GM12878 (cell line): Measurements from ENCODE around the gene FOXD4. TPM values are rescaled to one million over a fixed set of nuclear protein-coding genes. Genes with fewer than 3 reads are reported as not detected.
A peak's percentile ranks its signal among the peaks of the same experiment; 100 is the strongest.
"Not testable (repeated sequence)": the region's sequence is repeated elsewhere in the genome, so short reads cannot be mapped to it uniquely, and the experiment has no call there.

Experiments
- ATAC-seq: fragments of 200-7000 bp; cut with Tn5 transposase; 3 replicates; pipeline ENCODE4 v1.9.1; 2020; ENCODE audit warnings: mild to moderate bottlenecking, moderate library complexity
- BruUV-seq: library from RNA; stranded (reverse); fragments of 400-500 nt; replicated peaks from 2 replicates; lab custom pipeline; 2021; lab: Mats Ljungman, UMichigan
- CTCF ChIA-PET: fragments of 300-600 bp; sonication (Branson Sonifier 250); formaldehyde crosslinking; extraction: SDS; loops from one replicate; lab custom pipeline; 2021; ENCODE audit warnings: inconsistent platforms; lab: Yijun Ruan, JAX
- POLR2A ChIA-PET: fragments of 350-600 bp; formaldehyde crosslinking; extraction: SDS; loops from one replicate; lab custom pipeline; 2021; ENCODE audit warnings: inconsistent platforms; lab: Charles Lee
- RAD21 ChIA-PET: fragments of 300-600 bp; sonication (Branson Sonifier 250); formaldehyde crosslinking; loops from one replicate; lab custom pipeline; 2023; ENCODE audit warnings: antibody characterized with exemption; ENCODE audit not compliant: unreplicated experiment; lab: Charles Lee
- SMC1A ChIA-PET: fragments of 300-600 bp; sonication (Branson Sonifier 250); formaldehyde crosslinking; loops from one replicate; lab custom pipeline; 2023; ENCODE audit not compliant: unreplicated experiment, uncharacterized antibody; lab: Charles Lee
- DNase-seq: peaks from one replicate; pipeline ENCODE4 v3.0.0-alpha.2; 2011; ENCODE audit warnings: low read depth, low spot score
- FAIRE-seq: peaks from 3 replicates; lab custom pipeline; 2011; peaks lifted over from hg19 to GRCh38; lab: Jason Lieb, UNC
- H2AFZ ChIP-seq: 2 replicates; pipeline ENCODE4 v1.6.0; 2011; ENCODE audit warnings: low read depth, low read length, control low read depth; ENCODE audit not compliant: control insufficient read depth
- H3K27ac ChIP-seq: 2 replicates; pipeline ENCODE4 v1.5.1; 2011; ENCODE audit warnings: control low read depth; ENCODE audit not compliant: control insufficient read depth, insufficient read depth
- H3K27me3 ChIP-seq, 2 experiments: replicated peaks in 1 of 2; 2 replicates each; pipeline versions ENCODE4 v1.6.0 to v1.6.1; 2011; ENCODE audit warnings: low read length in 1 of 2; ENCODE audit not compliant: control insufficient read depth in 2 of 2, insufficient read depth in 2 of 2
- H3K36me3 ChIP-seq, 2 experiments: 2 replicates each; pipeline ENCODE4 v1.5.1; 2011; ENCODE audit warnings: low read length in 1 of 2; ENCODE audit not compliant: control insufficient read depth in 2 of 2, insufficient read depth in 2 of 2
- H3K4me1 ChIP-seq: 2 replicates; pipeline ENCODE4 v1.6.1; 2011; ENCODE audit warnings: mild to moderate bottlenecking, low read length, moderate library complexity, mixed read lengths; ENCODE audit not compliant: control insufficient read depth, insufficient read depth
- H3K4me2 ChIP-seq: 2 replicates; pipeline ENCODE4 v1.6.0; 2011; ENCODE audit warnings: control low read depth; ENCODE audit not compliant: control insufficient read depth, insufficient read depth
- H3K4me3 ChIP-seq: fragments of 200-600 bp; sonication (generic); 2 replicates; pipeline ENCODE4 v1.5.1; 2016
- H3K79me2 ChIP-seq: 2 replicates; pipeline ENCODE4 v1.6.0; 2011; ENCODE audit warnings: low read length; ENCODE audit not compliant: control insufficient read depth, insufficient read depth
- H3K9ac ChIP-seq: 2 replicates; pipeline ENCODE4 v1.8.0; 2011; ENCODE audit warnings: low read length, control low read depth, mixed read lengths; ENCODE audit not compliant: control insufficient read depth, insufficient read depth
- H3K9me3 ChIP-seq: replicated peaks from 3 replicates; pipeline ENCODE4 v1.5.1; 2011; ENCODE audit warnings: mild to moderate bottlenecking, low read length; ENCODE audit not compliant: control insufficient read depth, insufficient read depth
- H4K20me1 ChIP-seq: 2 replicates; pipeline ENCODE4 v1.6.0; 2011; ENCODE audit not compliant: control insufficient read depth, insufficient read depth
- GATAD2B ChIP-seq: fragments of 450-650 bp; conservative IDR thresholded peaks from 2 replicates; pipeline ENCODE4 v1.6.1; 2017; ENCODE audit warnings: low read depth, mild to moderate bottlenecking, moderate library complexity
- IKZF1 ChIP-seq: fragments of 450-650 bp; conservative IDR thresholded peaks from 2 replicates; pipeline ENCODE4 v1.6.1; 2017; ENCODE audit warnings: antibody characterized with exemption, mild to moderate bottlenecking
- LARP7 ChIP-seq: fragments of 450-650 bp; IDR thresholded peaks from 2 replicates; pipeline ENCODE4 v1.6.1; 2017; ENCODE audit warnings: mild to moderate bottlenecking
- SUZ12 ChIP-seq: fragments of 200-600 bp; sonication (generic); IDR thresholded peaks from one replicate; pipeline ENCODE4 v1.6.1; 2018; ENCODE audit warnings: antibody characterized with exemption, mild to moderate bottlenecking; ENCODE audit not compliant: unreplicated experiment
- WGBS: methylation state at CpG from one replicate; pipeline ENCODE4 v1.1.6; 2016; ENCODE audit warnings: low lambda C conversion rate; ENCODE audit not compliant: insufficient replicate concordance, insufficient coverage; ENCODE audit errors: missing lambda C conversion rate; 5-methylcytosine and 5-hydroxymethylcytosine counted together
- in situ Hi-C: fragments of 300-500 bp; cut with MboI; formaldehyde crosslinking; loops from 9 replicates; pipeline ENCODE4 v1.14.3; 2018; ENCODE audit warnings: mixed read lengths
- intact Hi-C: fragments of 100-400 bp; cut with micrococcal nuclease; formaldehyde crosslinking; loops from one replicate; pipeline ENCODE4 v1.14.2; 2022; ENCODE audit not compliant: unreplicated experiment
- polyA plus RNA-seq, 11 experiments: library from polyadenylated mRNA; depleted of rRNA in 4 of 11; unstranded in 6 of 11; stranded (reverse) in 5 of 11; fragments of >200 nt; fragmentation: Nextera tagmentation in 4 of 11; fragmentation: Illumina TruSeq in 1 of 11; extraction: Ambion mirVana in 4 of 11; extraction: Trizol in 1 of 11; gene quantifications; 1 replicate in 1 of 11; 2 replicates in 10 of 11; pipeline versions ENCODE4 v1.2.1 to v1.2.3, GENCODE V29; 2011 to 2016; ENCODE audit warnings: inconsistent platforms in 2 of 11, missing spikeins in 2 of 11, low read depth in 1 of 11
- total RNA-seq, 4 experiments: library from RNA; depleted of rRNA in 3 of 4; stranded (reverse); fragments of >200 nt in 3 of 4; fragmentation: Illumina TruSeq in 1 of 4; extraction: Trizol in 1 of 4; gene quantifications; 2 replicates each; pipeline versions ENCODE4 v1.2.1 to v1.2.3, GENCODE V29; 2013 to 2021

The FOXD4 gene
- total and polyA plus RNA-seq, 10 of the 15 experiments (the other 5 are each of a cell fraction or from before 2014, with no cell fraction given) = 0.09 to 0.34 (median 0.20) TPM; not detected in 4

DNA sequence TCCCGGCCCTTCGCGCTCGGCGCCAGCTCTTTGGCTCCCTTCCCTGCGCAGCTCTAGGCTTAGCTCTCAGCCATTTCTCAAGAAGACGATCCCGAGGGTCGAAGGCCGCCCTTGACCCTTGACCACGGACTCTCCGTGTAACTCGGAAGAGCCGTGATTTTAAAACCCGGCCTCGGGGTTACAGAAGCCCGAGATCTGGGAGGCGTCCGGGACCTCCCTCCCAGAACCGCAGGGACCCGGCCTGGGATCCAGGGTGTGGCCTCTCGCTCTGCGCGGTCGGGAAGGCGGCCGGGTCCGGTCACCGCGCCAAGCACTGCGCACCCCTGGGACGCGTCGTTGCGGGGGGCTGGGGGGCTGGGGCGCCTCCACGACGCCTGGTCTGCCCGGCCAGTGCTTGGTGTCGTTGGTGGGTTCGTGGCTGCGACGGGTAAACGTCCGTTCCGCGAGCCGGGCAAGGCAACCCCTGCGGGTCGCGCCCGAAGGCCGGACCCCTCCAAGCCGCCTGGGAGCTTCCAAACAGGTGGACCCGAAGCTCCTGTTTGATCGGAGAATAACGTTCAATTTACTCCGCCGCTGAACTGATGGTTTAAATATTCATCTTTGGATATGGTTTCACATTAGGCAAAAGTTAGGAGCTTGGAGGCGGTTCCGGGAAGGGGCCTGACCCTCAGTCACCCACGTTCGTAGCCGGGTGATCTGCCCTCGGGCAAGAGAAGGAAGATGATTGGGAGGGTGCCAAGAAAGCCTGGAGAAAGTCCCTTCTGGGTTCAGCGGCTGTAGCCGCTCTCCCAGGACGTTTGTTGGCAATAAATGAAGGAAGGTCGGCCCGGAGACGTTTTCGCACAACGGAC, 3.7 kb downstream of the FOXD4 start:
- H3K4me1 ChIP-seq, POLR2A ChIA-PET, H3K9ac ChIP-seq, FAIRE-seq, BruUV-seq, H3K27me3 ChIP-seq, intact Hi-C loops, CTCF ChIA-PET, DNase-seq, in situ Hi-C loops, H3K9me3 ChIP-seq, H3K27ac ChIP-seq, H2AFZ ChIP-seq, SMC1A ChIA-PET, H4K20me1 ChIP-seq, H3K36me3 ChIP-seq, RAD21 ChIA-PET, H3K79me2 ChIP-seq: not testable (repeated sequence)
- peak overlapping the region; percentile 71 for H3K4me2 ChIP-seq
- WGBS = 12% methylated on average over 51 of the region's 73 CpGs
- peak overlapping the region; percentile 70 for H3K4me3 ChIP-seq
- TF ChIP-seq SUZ12 = peak; percentile 44
- peak; percentile 49 for ATAC-seq

DNA sequence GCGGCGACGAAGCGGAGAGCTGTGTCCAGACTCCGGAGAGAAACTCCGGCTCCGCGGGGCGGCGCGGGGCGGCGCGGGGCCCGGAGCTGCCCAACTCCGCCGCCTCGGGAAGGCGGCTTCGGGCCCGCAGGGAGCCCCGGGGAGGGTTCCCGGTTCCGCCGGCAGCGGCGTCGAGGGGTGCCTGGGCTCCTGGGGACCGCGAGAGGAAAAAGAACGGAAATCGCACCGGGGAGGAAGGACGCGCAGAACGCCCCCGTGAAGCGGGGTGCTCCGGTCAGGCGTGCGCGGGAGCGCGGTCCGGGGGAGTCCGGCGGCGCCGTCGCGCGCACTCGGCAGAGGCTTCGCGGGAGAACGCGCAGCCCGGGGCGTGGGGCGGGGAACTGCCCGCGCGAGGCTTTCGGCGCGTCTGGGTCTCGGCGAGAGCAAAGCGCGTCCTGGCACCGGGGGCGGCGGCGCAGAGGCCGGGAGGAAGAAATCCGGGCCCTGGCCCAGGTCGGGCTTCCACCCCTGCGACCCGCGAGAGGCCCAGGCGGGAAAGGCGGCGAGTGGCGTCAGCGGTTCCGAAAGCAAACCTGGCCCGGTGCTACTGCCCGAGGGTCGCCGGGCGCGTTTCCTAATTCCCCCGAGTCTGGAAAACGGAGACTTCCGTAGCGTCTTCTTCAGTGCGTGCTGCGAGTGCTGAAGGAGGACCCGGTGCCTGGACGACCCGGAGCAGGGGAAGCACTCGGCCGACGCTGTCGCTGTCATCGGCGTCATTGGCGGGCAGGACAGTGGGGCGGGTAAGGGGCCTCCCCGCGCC, 4.5 kb downstream of the FOXD4 start:
- SMC1A ChIA-PET, CTCF ChIA-PET, DNase-seq, H3K4me1 ChIP-seq, POLR2A ChIA-PET, H3K27me3 ChIP-seq, FAIRE-seq, intact Hi-C loops, H4K20me1 ChIP-seq, RAD21 ChIA-PET, H3K9ac ChIP-seq, H3K9me3 ChIP-seq, in situ Hi-C loops, H3K27ac ChIP-seq, H3K36me3 ChIP-seq, H3K79me2 ChIP-seq, BruUV-seq: not testable (repeated sequence)
- H3K4me3 ChIP-seq = peak overlapping the region; percentile 70
- WGBS = 13% methylated on average over 88 of the region's 111 CpGs
- TF ChIP-seq IKZF1 (peak; percentile 38; the same call in 1 of the 2 replicates), GATAD2B (peak; percentile 61; the same call in 1 of the 2 replicates), LARP7 (0 out of 2 replicates have a peak, but pooled peaks have one; percentile 30), SUZ12 (peak; percentile 95)
- H2AFZ ChIP-seq = peak overlapping the region; percentile 55; the same call in 1 of the 2 replicates
- peak overlapping the region; percentile 71 for H3K4me2 ChIP-seq
- peak; percentile 87 for ATAC-seq
